Activated CD4-positive, alpha-beta T cell treated with anti-CD3 and anti-CD28 coated beads, Interleukin-2, amount 50 U/mL, for 16 hours (primary cell): ENCODE data around the gene RBM48.
"Not testable (repeated sequence)": the region's sequence is repeated elsewhere in the genome, so short reads cannot be mapped to it uniquely, and the experiment has no call there.

Experiments used
- DNase-seq: peaks from one replicate; pipeline ENCODE4 v3.0.0-alpha.2; 2020

RBM48 gene

DNA sequence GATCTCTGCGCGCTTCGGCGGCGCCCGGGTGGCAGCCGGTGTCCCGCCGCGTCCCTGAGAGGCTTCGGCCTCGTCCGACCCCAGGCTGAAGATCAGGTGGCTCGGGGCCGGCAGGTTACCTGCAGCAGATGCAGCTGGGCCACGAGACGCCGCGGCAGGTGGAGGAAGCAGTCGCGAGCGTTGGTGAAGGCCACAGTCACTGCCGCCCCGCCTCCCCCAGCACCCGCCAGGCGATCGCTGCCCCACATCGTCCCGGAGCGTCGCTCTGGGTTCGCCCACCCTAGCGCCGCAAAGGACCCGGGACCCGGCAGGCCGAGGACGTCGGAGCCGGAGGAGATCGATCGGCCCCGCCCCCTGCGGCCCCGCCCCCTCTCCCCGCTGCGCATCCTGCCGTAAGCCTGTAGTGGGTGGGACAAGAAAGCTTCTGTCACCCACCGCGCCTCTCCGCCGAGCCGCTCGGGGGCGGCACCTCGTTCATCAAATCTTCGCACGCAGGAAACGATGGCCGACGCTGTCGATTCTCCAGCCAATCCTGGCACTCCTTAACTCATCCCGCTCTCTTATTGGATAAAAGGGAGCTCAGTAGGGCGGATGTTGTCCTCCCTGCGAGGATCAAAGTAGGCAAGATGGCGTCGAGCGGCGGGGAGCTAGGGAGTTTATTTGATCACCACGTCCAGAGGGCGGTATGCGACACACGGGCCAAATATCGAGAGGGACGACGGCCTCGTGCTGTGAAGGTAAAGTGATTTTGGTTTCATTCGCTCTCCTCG lies at the start of gene RBM48, which contains the start of gene PEX1:
Gene RBM48 (plus strand): TSS at position 608 of the 770 bp plus-strand sequence. CDS start 19 bp downstream, at position 627.
Gene PEX1 (minus strand): TSS at position 333 of the 770 bp plus-strand sequence. CDS start 85 bp downstream, at position 248.
- peak; percentile 98 for DNase-seq

DNA sequence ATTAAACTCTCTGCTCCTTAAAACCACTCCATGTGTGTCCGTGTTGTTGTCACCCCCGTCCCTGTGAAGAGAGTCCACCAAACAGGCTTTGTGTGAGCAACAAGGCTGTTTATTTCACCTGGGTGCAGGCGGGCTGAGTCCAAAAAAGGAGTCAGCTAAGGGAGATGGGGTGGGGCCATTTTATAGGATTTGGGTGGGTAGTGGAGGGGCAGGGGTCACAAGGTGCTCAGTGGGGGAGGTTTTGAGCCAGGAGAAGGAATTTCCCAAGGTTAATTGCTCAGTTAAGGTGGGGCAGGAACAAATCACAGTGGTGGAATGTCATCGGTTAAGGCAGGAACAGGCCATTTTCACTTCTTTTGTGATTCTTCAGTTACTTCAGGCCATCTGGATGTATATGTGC lies 49.4 kb upstream of the RBM48 start:
- not testable (repeated sequence) for DNase-seq

- not testable (repeated sequence) for DNase-seq
These were observed 45.0 kb upstream of the RBM48 start for GRCh38 chr7:92483624-92484023.

DNA sequence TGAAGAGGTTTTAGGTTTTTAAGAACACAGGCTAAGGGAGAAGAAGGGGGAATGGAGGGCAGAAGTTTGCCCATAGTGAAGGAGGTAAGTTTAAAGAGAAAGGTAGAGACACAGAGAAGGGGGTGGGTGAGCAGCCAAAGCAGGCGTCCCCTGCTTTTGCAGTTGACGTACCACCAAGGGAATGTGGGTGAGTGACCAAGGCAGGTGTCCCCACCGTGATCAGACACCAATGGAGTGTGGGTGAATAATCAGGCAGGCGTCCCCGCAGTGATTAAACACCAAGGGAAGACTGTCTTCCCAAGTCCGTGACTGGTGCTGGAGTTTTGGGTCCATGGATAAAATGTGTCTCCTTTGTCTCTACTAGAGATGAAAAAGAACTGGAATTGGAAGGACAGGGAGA lies 44.4 kb upstream of the RBM48 start:
- DNase-seq, result not testable (repeated sequence)

- DNase-seq, result peak; percentile 12
These were observed 43.2 kb upstream of the RBM48 start for GRCh38 chr7:92485267-92485892.

- DNase-seq, result no peak
These were observed 42.6 kb upstream of the RBM48 start for GRCh38 chr7:92485974-92486373.

DNA sequence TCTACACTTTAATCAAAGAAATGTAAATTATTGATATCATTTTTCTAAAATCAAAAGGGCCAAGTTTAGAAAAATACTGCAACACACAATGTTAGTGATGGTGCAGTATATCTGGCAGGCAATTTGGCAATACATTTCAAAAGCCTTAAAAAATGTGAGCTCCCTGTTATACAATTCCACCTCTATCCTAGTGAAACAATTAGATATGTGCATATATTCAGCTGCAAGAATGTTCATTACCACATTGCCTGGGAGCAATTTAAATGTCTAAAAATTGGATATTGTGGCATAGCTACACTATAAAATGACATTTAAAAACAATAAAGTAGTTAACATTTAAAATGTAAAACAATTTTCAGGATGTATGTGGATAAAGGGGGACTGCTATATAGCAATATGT lies 40.8 kb upstream of the RBM48 start:
- DNase-seq, result no peak

DNA sequence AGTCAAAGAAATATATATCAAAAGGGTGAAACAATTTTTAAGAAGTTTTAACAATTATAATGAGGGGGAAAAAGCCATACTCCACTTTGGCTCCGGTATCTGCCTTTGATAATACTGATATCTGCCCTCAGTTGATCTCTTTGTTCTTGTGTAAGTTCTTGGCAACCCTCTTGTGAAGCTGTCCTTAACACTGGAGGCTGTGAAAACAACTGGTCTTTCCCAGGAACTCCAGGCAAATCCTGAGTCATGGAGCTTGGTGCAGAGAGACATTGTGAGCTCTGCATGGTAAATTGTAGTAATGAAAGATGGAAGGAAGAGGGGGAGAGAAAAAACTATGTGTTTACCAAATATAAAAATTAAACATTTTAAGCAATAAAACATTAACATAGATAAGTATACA lies 39.0 kb upstream of the RBM48 start:
- no peak for DNase-seq

GRCh38 chr7:92496876-92497275 lies 31.7 kb upstream of the RBM48 start:
- DNase-seq, result no peak

GRCh38 chr7:92498557-92498956 lies 30.0 kb upstream of the RBM48 start:
- DNase-seq, result peak; percentile 31

- DNase-seq, result no peak
These were observed 24.8 kb upstream of the RBM48 start for GRCh38 chr7:92503767-92504166.

- no peak for DNase-seq
These were observed 24.0 kb upstream of the RBM48 start for GRCh38 chr7:92504563-92504962.

DNA sequence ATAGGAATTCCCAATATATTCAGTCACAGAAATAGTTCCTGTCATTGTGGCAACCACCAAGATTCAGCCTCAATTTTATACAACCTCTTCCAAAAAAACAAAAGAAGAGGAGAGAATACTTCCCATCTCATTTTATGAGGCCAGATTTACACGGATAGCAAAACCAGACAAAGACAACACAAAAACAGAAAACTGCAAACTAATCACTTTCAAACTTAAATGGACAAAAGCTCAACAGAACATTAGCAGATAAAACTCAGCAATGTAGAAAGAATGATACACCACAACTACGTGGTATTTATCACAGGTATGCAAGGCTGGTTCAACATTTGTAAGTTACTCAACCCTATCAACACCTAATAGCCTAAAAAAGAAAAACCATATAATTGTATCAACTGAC lies 22.2 kb upstream of the RBM48 start:
- DNase-seq, result no peak

GRCh38 chr7:92508946-92509345 lies 19.6 kb upstream of the RBM48 start:
- DNase-seq, result no peak

- DNase-seq, result no peak
These were observed 15.3 kb upstream of the RBM48 start for GRCh38 chr7:92513167-92513902.

DNA sequence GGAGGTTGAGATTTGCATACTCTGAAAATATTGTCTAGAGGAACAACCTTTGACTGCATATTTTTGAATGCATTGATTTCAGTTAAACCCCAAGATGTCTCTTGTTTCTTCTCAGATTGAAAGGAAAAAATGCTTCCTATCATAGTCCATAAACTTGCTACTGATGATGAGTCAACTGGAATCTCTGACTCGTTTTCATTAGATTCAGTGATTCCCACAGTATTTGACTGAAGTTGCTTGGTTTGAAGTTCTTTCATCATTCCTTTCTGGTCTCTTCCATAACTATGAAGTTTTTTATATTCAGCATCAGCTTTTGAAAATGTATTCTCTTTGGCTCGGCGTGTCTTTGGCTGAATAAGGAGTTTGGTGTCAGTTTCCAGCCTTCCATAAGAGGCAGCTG lies 11.0 kb upstream of the RBM48 start:
- no peak for DNase-seq

DNA sequence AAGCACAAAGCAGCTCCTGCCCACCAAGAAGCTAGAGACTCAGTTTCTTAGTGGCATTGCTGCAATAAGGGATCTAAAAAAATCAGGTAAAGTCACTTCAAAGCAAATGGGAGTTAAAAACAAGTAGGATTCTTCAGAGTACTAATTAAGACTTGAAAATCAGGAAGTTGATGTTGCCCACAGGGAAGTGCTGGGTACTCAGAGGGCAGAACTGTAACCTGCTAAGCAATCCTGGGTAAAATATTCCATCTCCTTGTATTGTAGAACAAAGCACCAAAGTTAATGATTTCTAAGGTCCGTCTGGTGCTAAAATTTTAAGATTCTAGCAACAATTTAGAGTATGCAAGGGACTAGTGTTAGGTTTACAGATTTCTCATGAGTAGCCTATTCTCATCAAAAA lies 8.6 kb upstream of the RBM48 start:
- DNase-seq, result no peak

DNA sequence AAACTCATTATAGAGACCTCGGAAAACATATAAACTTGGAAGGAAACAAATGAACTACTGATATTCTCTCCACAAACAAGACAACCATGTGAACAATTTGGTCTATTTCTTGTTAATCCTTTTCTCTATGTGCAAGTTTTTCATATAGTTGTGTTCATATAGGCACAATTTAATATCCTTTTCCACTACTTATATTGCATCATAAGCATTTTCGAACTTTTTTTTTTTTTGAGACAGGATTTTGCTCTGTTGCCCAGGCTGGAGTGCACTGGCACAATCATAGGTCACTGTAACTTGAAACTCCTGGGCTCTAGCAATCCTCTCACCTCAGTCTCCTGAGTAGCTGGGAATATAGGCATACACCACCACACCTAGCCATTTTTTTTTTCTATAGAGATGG lies 5.5 kb upstream of the RBM48 start:
- no peak for DNase-seq

DNA sequence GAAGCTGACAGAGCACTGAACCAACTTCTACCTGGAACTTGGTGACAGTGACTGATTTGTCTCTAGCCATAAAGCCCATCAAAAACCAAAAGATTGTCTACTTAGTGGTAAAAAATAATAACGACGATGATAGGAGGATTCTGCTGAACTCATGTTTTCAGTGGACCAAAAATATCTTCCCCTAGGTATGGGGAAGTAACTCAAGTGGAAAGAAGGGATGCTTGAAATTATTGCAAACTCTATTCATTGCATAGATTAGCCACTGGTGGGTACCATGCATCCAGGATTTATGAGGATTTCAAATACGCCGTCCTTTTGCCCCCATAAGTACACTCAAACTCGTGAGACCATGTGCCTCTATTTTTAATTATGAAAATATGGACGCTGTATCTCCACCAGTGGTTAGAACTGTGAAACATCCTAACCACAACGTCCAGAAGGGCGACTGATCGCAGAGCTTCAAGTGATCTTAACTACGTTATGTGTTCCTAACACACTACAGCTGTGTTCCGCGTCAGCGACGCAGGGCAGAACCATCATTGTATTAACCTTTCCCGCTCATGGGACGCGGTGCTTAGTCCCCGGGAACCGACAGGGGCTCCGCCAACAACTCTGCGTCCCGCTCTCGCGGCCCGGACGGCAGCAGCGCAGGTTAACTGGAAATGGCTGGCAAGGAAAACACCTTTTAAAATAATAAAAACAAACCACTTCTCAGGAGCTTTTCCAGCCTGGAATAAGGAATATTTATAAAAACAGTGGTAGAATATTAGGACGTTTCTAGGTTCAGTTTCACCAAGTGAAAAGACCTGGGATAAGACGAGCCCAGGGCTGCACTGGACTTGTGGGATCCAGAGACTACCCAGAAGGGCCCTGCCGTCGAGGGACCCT lies 1.1 kb upstream of the RBM48 start:
- peak; percentile 58 for DNase-seq

GRCh38 chr7:92528958-92529264 lies 316 bp downstream of the RBM48 start:
- no peak for DNase-seq

DNA sequence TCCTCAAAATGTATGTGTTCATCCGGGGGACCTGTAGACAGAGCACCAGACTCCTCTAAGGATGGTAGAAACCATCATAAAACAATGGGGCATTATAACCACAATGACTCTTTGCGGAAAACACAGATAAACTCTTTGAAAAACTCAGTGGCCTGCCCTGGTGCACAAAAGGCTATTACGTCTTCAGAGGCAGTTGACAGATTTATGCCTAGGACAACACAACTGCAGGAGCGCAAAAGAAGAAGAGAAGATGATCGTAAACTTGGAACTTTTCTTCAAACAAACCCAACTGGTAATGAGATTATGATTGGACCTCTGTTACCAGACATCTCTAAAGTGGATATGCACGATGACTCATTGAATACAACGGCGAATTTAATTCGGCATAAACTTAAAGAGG lies 6.0 kb downstream of the RBM48 start:
- DNase-seq, result no peak

DNA sequence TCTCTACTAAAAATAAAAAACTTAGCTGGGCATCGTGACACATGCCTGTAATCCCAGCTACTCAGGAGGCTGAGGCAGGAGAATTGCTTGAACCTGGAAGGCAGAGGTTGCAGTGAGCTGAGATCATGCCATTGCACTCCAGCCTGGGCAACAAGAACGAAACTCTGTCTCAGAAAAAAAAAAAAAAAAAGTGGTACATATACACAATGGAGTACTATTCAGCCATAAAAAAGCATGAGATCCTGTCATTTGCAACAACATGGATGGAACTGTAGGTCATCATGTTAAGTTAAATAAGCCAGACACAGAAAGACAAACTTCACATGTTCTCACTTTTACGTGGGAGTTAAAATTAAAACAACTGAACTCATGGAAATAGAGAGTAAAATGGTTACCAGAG lies 14.9 kb downstream of the RBM48 start:
- not testable (repeated sequence) for DNase-seq

DNA sequence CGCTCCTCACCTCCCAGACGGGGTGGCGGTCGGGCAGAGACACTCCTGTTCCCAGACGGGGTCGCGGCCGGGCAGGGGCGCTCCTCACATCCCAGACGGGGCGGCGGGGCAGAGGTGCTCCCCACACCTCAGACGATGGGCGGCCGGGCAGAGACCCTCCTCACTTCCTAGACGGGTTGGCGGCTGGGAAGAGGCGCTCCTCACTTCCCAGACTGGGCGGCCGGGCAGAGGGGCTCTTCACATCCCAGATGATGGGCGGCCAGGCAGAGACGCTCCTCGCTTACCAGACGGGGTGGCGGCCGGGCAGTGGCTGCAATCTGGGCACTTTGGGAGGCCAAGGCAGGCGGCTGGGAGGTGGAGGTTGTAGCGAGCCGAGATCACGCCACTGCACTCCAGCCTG lies 16.5 kb downstream of the RBM48 start:
- DNase-seq, result not testable (repeated sequence)
